RCC 7860 (cell line): Measurements from ENCODE around the gene BAD.
"Not testable (repeated sequence)": the region's sequence is repeated elsewhere in the genome, so short reads cannot be mapped to it uniquely, and the experiment has no call there.

Experiments used
- DNase-seq: peaks from one replicate; pipeline ENCODE4 v3.0.0-alpha.2; 2015; ENCODE audit warnings: low spot score
- FAIRE-seq: peaks from 2 replicates; lab custom pipeline; 2012; peaks lifted over from hg19 to GRCh38; lab: Jason Lieb, UNC

Gene BAD

GRCh38 chr11:64246871-64247728 is 37.4 kb downstream of the BAD start, which contains the start of gene PPP1R14B:
Gene PPP1R14B, minus strand, starts transcription at chr11:64246943. Its CDS starts 270 bp downstream, at chr11:64246673.
- DNase-seq, result peak; percentile 56
- FAIRE-seq, result no peak

- not testable (repeated sequence) for DNase-seq, FAIRE-seq
Observed at GRCh38 chr11:64246621-64246870, 37.9 kb downstream of the BAD start.

GRCh38 chr11:64245797-64246620 is 38.5 kb downstream of the BAD start:
- DNase-seq, result peak; percentile 89
- FAIRE-seq, result no peak

GRCh38 chr11:64245401-64245796 is 39.1 kb downstream of the BAD start:
- no peak for FAIRE-seq
- no peak for DNase-seq

- FAIRE-seq (no peak), DNase-seq (no peak)
Observed at GRCh38 chr11:64244966-64245365, 39.5 kb downstream of the BAD start.

GRCh38 chr11:64244107-64244506 is 40.4 kb downstream of the BAD start:
- FAIRE-seq (no peak), DNase-seq (no peak)

- DNase-seq (no peak), FAIRE-seq (no peak)
Observed at GRCh38 chr11:64243236-64243854, 41.1 kb downstream of the BAD start.

- FAIRE-seq (peak; percentile 72), DNase-seq (peak; percentile 95)
Observed at GRCh38 chr11:64241491-64242374, 42.7 kb downstream of the BAD start.

- FAIRE-seq, result no peak
Observed at GRCh38 chr11:64241241-64241490, 43.3 kb downstream of the BAD start.

GRCh38 chr11:64240435-64241240 is 43.8 kb downstream of the BAD start, which contains the start of gene FKBP2:
Gene FKBP2, plus strand, starts transcription at chr11:64241095. Its CDS starts 1,293 bp downstream, at chr11:64242388.
- FAIRE-seq, result no peak

More at GRCh38 chr11:64241241-64241490, 43.3 kb downstream of the BAD start:
- DNase-seq, result no peak

GRCh38 chr11:64239662-64240434 is 44.6 kb downstream of the BAD start:
- FAIRE-seq (no peak), DNase-seq (no peak)

More at GRCh38 chr11:64240435-64241240, 43.8 kb downstream of the BAD start, which contains the start of gene FKBP2:
- DNase-seq, result peak; percentile 88

- DNase-seq (no peak), FAIRE-seq (no peak)
Observed at GRCh38 chr11:64238999-64239398, 45.5 kb downstream of the BAD start.

GRCh38 chr11:64238076-64238475 is 46.4 kb downstream of the BAD start:
- no peak for FAIRE-seq
- no peak for DNase-seq

- FAIRE-seq (no peak), DNase-seq (no peak)
Observed at GRCh38 chr11:64237484-64237951, 46.9 kb downstream of the BAD start.

GRCh38 chr11:64235437-64236161 is 48.9 kb downstream of the BAD start:
- FAIRE-seq, result no peak
- DNase-seq, result no peak

- DNase-seq (no peak), FAIRE-seq (no peak)
Observed at GRCh38 chr11:64234647-64235379, 49.7 kb downstream of the BAD start.

GRCh38 chr11:64233913-64234586 is 50.4 kb downstream of the BAD start, which contains the start of gene VEGFB:
Gene VEGFB, plus strand, starts transcription at chr11:64234584. Its CDS starts 250 bp downstream, at chr11:64234834.
- DNase-seq (no peak), FAIRE-seq (no peak)
